Skeletal muscle cell (primary cell): ENCODE results near the gene ANKS1A.

Source experiments
- DNase-seq: peaks from one replicate; pipeline ENCODE4 v3.0.0-alpha.2; 2010; ENCODE audit warnings: low read depth
- H3K4me3 ChIP-seq: 2 replicates; pipeline ENCODE4 v1.5.1; 2011; ENCODE audit warnings: low read depth, mild to moderate bottlenecking, control low read depth, low read length, moderate library complexity

ANKS1A gene

GRCh38 chr6:35084511-35085203 is 195.6 kb downstream of the ANKS1A start:
- H3K4me3 ChIP-seq: no peak overlapping the region
- no peak for DNase-seq

GRCh38 chr6:35085359-35086281 is 196.6 kb downstream of the ANKS1A start:
- DNase-seq: no peak
- no peak overlapping the region for H3K4me3 ChIP-seq

- no peak for DNase-seq
- H3K4me3 ChIP-seq: no peak overlapping the region
Measured at GRCh38 chr6:35086282-35086632, 197.2 kb downstream of the ANKS1A start.

- no peak for DNase-seq
- no peak overlapping the region for H3K4me3 ChIP-seq
Measured at GRCh38 chr6:35086636-35087360, 197.7 kb downstream of the ANKS1A start.

- DNase-seq: no peak
- no peak overlapping the region for H3K4me3 ChIP-seq
Measured at GRCh38 chr6:35087361-35088280, 198.6 kb downstream of the ANKS1A start.

GRCh38 chr6:35088281-35089215 is 199.5 kb downstream of the ANKS1A start:
- no peak for DNase-seq

GRCh38 chr6:35089216-35089934 is 200.3 kb downstream of the ANKS1A start:
- no peak for DNase-seq
- no peak overlapping the region for H3K4me3 ChIP-seq

More at GRCh38 chr6:35088281-35089215, 199.5 kb downstream of the ANKS1A start:
- H3K4me3 ChIP-seq: no peak overlapping the region

- peak; percentile 56 for DNase-seq
Measured at GRCh38 chr6:35089935-35090505, 201.0 kb downstream of the ANKS1A start.

GRCh38 chr6:35090734-35091133 is 201.7 kb downstream of the ANKS1A start:
- no peak overlapping the region for H3K4me3 ChIP-seq
- DNase-seq: no peak

More at GRCh38 chr6:35089935-35090505, 201.0 kb downstream of the ANKS1A start:
- no peak overlapping the region for H3K4me3 ChIP-seq

- no peak overlapping the region for H3K4me3 ChIP-seq
- DNase-seq: peak; percentile 34
Measured at GRCh38 chr6:35091346-35092083, 202.5 kb downstream of the ANKS1A start.

GRCh38 chr6:35092362-35093117 is 203.5 kb downstream of the ANKS1A start:
- no peak overlapping the region for H3K4me3 ChIP-seq
- peak; percentile 77 for DNase-seq

GRCh38 chr6:35093118-35093445 is 204.0 kb downstream of the ANKS1A start:
- DNase-seq: no peak
- no peak overlapping the region for H3K4me3 ChIP-seq

- H3K4me3 ChIP-seq: no peak overlapping the region
- DNase-seq: no peak
Measured at GRCh38 chr6:35093783-35094182, 204.7 kb downstream of the ANKS1A start.

GRCh38 chr6:35094183-35094582 is 205.1 kb downstream of the ANKS1A start:
- DNase-seq: no peak
- no peak overlapping the region for H3K4me3 ChIP-seq

GRCh38 chr6:35096129-35096862 is 207.2 kb downstream of the ANKS1A start:
- no peak overlapping the region for H3K4me3 ChIP-seq
- DNase-seq: peak; percentile 70
